ENCODE data around the gene SUSD6.

The SUSD6 gene

GRCh38 chr14:69711065-69711464 is 99.7 kb downstream of the SUSD6 start:
- ChIA-PET CTCF (interaction anchor here (0.6 kb wide), 1 partner anchor 8 kb away, joined by 3 read pairs; no protein-coding TSS in a partner anchor), POLR2A (ENCODE audit: low non-redundant PET) (no interaction called here)
- TF ChIP-seq CTCF (conservative IDR thresholded peaks at IDR 0.05; ENCODE audit: low read depth), result no peak
- no peak for DNase-seq (ENCODE audit: low spot score)
- peak overlapping the region; percentile 93 for H3K27ac ChIP-seq

- no peak for TF ChIP-seq CTCF (conservative IDR thresholded peaks at IDR 0.05; ENCODE audit: low read depth)
- H3K27ac ChIP-seq, result peak overlapping the region; percentile 93
- no peak for DNase-seq (ENCODE audit: low spot score)
- CTCF ChIA-PET, result interaction anchor here (0.6 kb wide), 1 partner anchor 8 kb away, joined by 3 read pairs; no protein-coding TSS in a partner anchor
- POLR2A ChIA-PET (ENCODE audit: low non-redundant PET), result no interaction called here
These were observed 100.1 kb downstream of the SUSD6 start for GRCh38 chr14:69711477-69711876.

GRCh38 chr14:69711881-69712560 is 100.6 kb downstream of the SUSD6 start:
- ChIA-PET CTCF (interaction anchor here (0.6 to 1.0 kb wide), 2 partner anchors 9 to 54 kb away, joined by 3 read pairs; no protein-coding TSS in a partner anchor), POLR2A (ENCODE audit: low non-redundant PET) (no interaction called here)
- no peak for TF ChIP-seq CTCF (conservative IDR thresholded peaks at IDR 0.05; ENCODE audit: low read depth)
- DNase-seq (ENCODE audit: low spot score), result no peak
- H3K27ac ChIP-seq, result peak overlapping the region; percentile 93

GRCh38 chr14:69712599-69713088 is 101.2 kb downstream of the SUSD6 start:
- peak overlapping the region; percentile 93 for H3K27ac ChIP-seq
- peak; percentile 31 for DNase-seq (ENCODE audit: low spot score)
- ChIA-PET CTCF (interaction anchor here (0.7 to 1.7 kb wide), 5 partner anchors 55 to 254 kb away, joined by 3 to 5 read pairs (median 3); no protein-coding TSS in a partner anchor), POLR2A (ENCODE audit: low non-redundant PET) (interaction anchor here (0.7 kb wide), 1 partner anchor 54 kb away, joined by 3 read pairs; the partner anchor contains the start of gene SRSF5)
- TF ChIP-seq CTCF (conservative IDR thresholded peaks at IDR 0.05; ENCODE audit: low read depth), result no peak

- DNase-seq (ENCODE audit: low spot score), result peak; percentile 79
- ChIA-PET CTCF (interaction anchor here (0.6 to 1.7 kb wide), 8 partner anchors 9 to 253 kb away, joined by 3 to 7 read pairs (median 4); no protein-coding TSS in a partner anchor), POLR2A (ENCODE audit: low non-redundant PET) (interaction anchor here (0.7 kb wide), 1 partner anchor 54 kb away, joined by 3 read pairs; the partner anchor contains the start of gene SRSF5)
- peak overlapping the region; percentile 93 for H3K27ac ChIP-seq
- no peak for TF ChIP-seq CTCF (conservative IDR thresholded peaks at IDR 0.05; ENCODE audit: low read depth)
These were observed 101.9 kb downstream of the SUSD6 start for GRCh38 chr14:69713209-69713781.

GRCh38 chr14:69713993-69714679 is 102.7 kb downstream of the SUSD6 start:
- POLR2A ChIA-PET (ENCODE audit: low non-redundant PET), result interaction anchor here (0.5 kb wide), 1 partner anchor 15 kb away, joined by 9 read pairs; no protein-coding TSS in a partner anchor
- H3K27ac ChIP-seq, result peak overlapping the region; percentile 94
- no peak for DNase-seq (ENCODE audit: low spot score)
- CTCF ChIA-PET, result interaction anchor here (0.6 to 1.7 kb wide), 4 partner anchors 13 to 140 kb away, joined by 4 to 7 read pairs (median 4); partner anchors contain the start of gene CCDC177
- no peak for TF ChIP-seq CTCF (conservative IDR thresholded peaks at IDR 0.05; ENCODE audit: low read depth)

All from RWPE1 (cell line).